Heart left ventricle (tissue), 16 donors: Measurements from ENCODE around the gene CCNB1. TPM values are rescaled to one million over a fixed set of nuclear protein-coding genes. Genes with fewer than 3 reads are reported as not detected.

Experiments used
- ATAC-seq, 4 donors: fragments of 200-7000 bp; cut with Tn5 transposase; one replicate each; pipeline ENCODE4 v1.9.1; 2020 to 2022; ENCODE audit warnings: moderate library complexity in 4 of 4, mild to moderate bottlenecking in 3 of 4, moderate number of reproducible peaks in 1 of 4
- DNase-seq, 5 donors: peaks; one replicate each; pipeline ENCODE4 v3.0.0-alpha.2; 2020
- H3K27ac ChIP-seq, 12 donors: fragments of 200-600 bp; sonication (generic) in 4 of 12; one replicate each; pipeline versions ENCODE4 v1.5.0 to v1.8.0; 2016 to 2022; ENCODE audit warnings: mild to moderate bottlenecking in 2 of 12
- H3K27me3 ChIP-seq, 9 donors: fragments of 200-600 bp; sonication (generic) in 2 of 9; one replicate each; pipeline versions ENCODE4 v1.5.1 to v1.8.0; 2016 to 2022; ENCODE audit warnings: mild to moderate bottlenecking in 3 of 9
- H3K36me3 ChIP-seq, 9 donors: fragments of 200-600 bp; sonication (generic) in 2 of 9; one replicate each; pipeline versions ENCODE4 v1.5.0 to v1.8.0; 2018 to 2022; ENCODE audit warnings: mild to moderate bottlenecking in 2 of 9
- H3K4me1 ChIP-seq, 12 donors: fragments of 200-600 bp; sonication (generic) in 4 of 12; one replicate each; pipeline versions ENCODE4 v1.5.0 to v1.8.0; 2016 to 2022; ENCODE audit warnings: mild to moderate bottlenecking in 3 of 12
- H3K4me3 ChIP-seq, 12 donors: fragments of 200-600 bp; sonication (generic) in 4 of 12; one replicate each; pipeline versions ENCODE4 v1.5.0 to v1.8.0; 2017 to 2022; ENCODE audit warnings: mild to moderate bottlenecking in 9 of 12, moderate library complexity in 4 of 12
- H3K9me3 ChIP-seq, 12 donors: fragments of 200-600 bp; sonication (generic) in 4 of 12; one replicate each; pipeline versions ENCODE4 v1.5.0 to v1.8.0; 2016 to 2022; ENCODE audit warnings: mild to moderate bottlenecking in 1 of 12
- CTCF ChIP-seq, 12 donors: fragments of 200-600 bp; sonication (generic) in 4 of 12; IDR thresholded peaks; one replicate each; pipeline versions ENCODE4 v1.5.0 to v1.8.0; 2018 to 2022; ENCODE audit warnings: antibody characterized with exemption in 12 of 12, mild to moderate bottlenecking in 5 of 12
- POLR2A ChIP-seq, 2 donors: fragments of 450-650 bp; IDR thresholded peaks; one replicate each; pipeline ENCODE4 v1.6.1; 2017; ENCODE audit warnings: antibody characterized with exemption in 2 of 2, mild to moderate bottlenecking in 2 of 2, moderate library complexity in 2 of 2
- WGBS, 4 donors: extraction: QIAGEN DNeasy Blood & Tissue Kit in 2 of 4; methylation state at CpG; one replicate each; pipeline versions ENCODE4 v1.1.5 to v1.1.7; 2013 to 2018; 5-methylcytosine and 5-hydroxymethylcytosine counted together
- intact Hi-C, 10 donors: fragments of 100-400 bp; cut with DNase I; formaldehyde crosslinking; loops; one replicate each; pipeline versions ENCODE4 v1.11.1 to v1.14.2; 2022
- polyA plus RNA-seq, 2 donors: library from polyadenylated mRNA; stranded (reverse); fragments of 200-250 nt; gene quantifications; one replicate each; pipeline ENCODE4 v1.2.3, GENCODE V29; 2013
- total RNA-seq, 9 donors: library from RNA; depleted of rRNA in 2 of 9; stranded (reverse); fragments of >200 nt in 2 of 9; fragmentation: NEBNext Ultra II Directional in 3 of 9; extraction: Animal tissue kit (Norgen Biotek cat#: 25700) in 3 of 9; gene quantifications; one replicate each; pipeline versions ENCODE4 v1.1.0 to v1.2.4, GENCODE V29; 2016 to 2023
- donor health status: ischemic (EF 13 %, LVEDD 7.1; RV severe dilation, severe dysfunction).
- donor health status: healthy with polysubstance abuse.
- donor health status: DM: no; HTN: yes; CAD: no.
- donor health status: DM: no; HTN: no; CAD: no.
- donor health status: ischemic (EF 25% LVEDD 6.9; RV normal size, moderate dysfunction).
- donor health status: ischemic (EF 25% LVEDD 5.7; RV mildly dilated, moderate dysfunction).
- donor health status: healthy.
- donor health status: DM: yes; HTN: yes; CAD: no.
- donor health status: ischemic (EF 35%, LVEDD 5.7; RV mildly dilated, moderate dysfunction).
- donor health status: nonischemic (EF 11% LVEDD 7.7; RV severe dilation, severe dysfunction).
- donor health status: DM: yes; HTN: yes; CAD: no.
- donor health status: PGD.
- donor health status: ischemic (EF 29% LVEDD 5.4; RV normal size, mild dysfunction).
- donor health status: nonischemic (EF 23%, LVEDD 6.1; RV moderate dilation, normal function).

Gene CCNB1
- total and polyA plus RNA-seq, 11 donors, result 1.3 to 22.9 (median 3.6) TPM

- H3K36me3 ChIP-seq, result no peaks in the 10 kb centered on the region
- H3K4me3 ChIP-seq, result no peak overlapping the region
- TF ChIP-seq POLR2A (IDR thresholded peaks at IDR 0.05), result no peak
- no peak for TF ChIP-seq CTCF (IDR thresholded peaks at IDR 0.05)
- 95 to 99% (median 98%) methylated on average over 11 of the region's 11 CpGs for WGBS, 4 donors
- intact Hi-C loops, result no loop called here
- DNase-seq (no peak), ATAC-seq (no peak)
- no peaks in the 10 kb centered on the region for H3K9me3 ChIP-seq
- no peak overlapping the region for H3K27ac ChIP-seq
- H3K4me1 ChIP-seq, result no peaks in the 10 kb centered on the region
- H3K27me3 ChIP-seq, result no peaks in the 10 kb centered on the region
Measured at GRCh38 chr5:69156456-69156855, 10.5 kb upstream of the CCNB1 start.

GRCh38 chr5:69158039-69158438 is 8.9 kb upstream of the CCNB1 start:
- Histone ChIP-seq H3K27me3 (no peaks in the 10 kb centered on the region), H3K9me3 (no peaks in the 10 kb centered on the region), H3K36me3 (no peaks in the 10 kb centered on the region), H3K4me1 (no peaks in the 10 kb centered on the region), H3K27ac (no peak overlapping the region), H3K4me3 (no peak overlapping the region)
- TF ChIP-seq POLR2A (IDR thresholded peaks at IDR 0.05) (no peak), CTCF (IDR thresholded peaks at IDR 0.05) (no peak)
- 90 to 98% (median 93%) methylated on average over 3 of the region's 3 CpGs for WGBS, 4 donors
- intact Hi-C loops, result no loop called here
- no peak for DNase-seq
- ATAC-seq, result no peak

GRCh38 chr5:69160651-69161050 is 6.3 kb upstream of the CCNB1 start:
- no peak for ATAC-seq
- H3K27me3 ChIP-seq, result no peaks in the 10 kb centered on the region
- H3K27ac ChIP-seq, result no peak overlapping the region
- 89 to 93% (median 92%) methylated on average over 16 of the region's 16 CpGs for WGBS, 4 donors
- H3K4me1 ChIP-seq, result no peaks in the 10 kb centered on the region
- no peak overlapping the region for H3K4me3 ChIP-seq
- intact Hi-C loops, result loop anchor here in 4 of 10 donors (10.0 kb wide), 4 partner anchors 54 to 174 kb away; partner anchors contain the start of gene CCDC125 (in 1 of the 4)
- H3K36me3 ChIP-seq, result no peaks in the 10 kb centered on the region
- no peaks in the 10 kb centered on the region for H3K9me3 ChIP-seq
- no peak for TF ChIP-seq CTCF (IDR thresholded peaks at IDR 0.05)
- TF ChIP-seq POLR2A (IDR thresholded peaks at IDR 0.05), result no peak
- no peak for DNase-seq

- intact Hi-C loops, result loop anchor here in 6 of 10 donors (2.0 to 10.0 kb wide), 10 partner anchors 21 to 167 kb away; partner anchors contain the start of genes CCDC125 (in 2 of the 6), CDK7 (in 1 of the 6), CENPH (in 1 of the 6) and SLC30A5 (in 1 of the 6)
- ATAC-seq (no peak), DNase-seq (no peak)
- no peak for TF ChIP-seq POLR2A (IDR thresholded peaks at IDR 0.05)
- no peak for TF ChIP-seq CTCF (IDR thresholded peaks at IDR 0.05)
- peaks cover 0 to 17% (median 0%) of the 10 kb centered on the region in 9 donors for H3K36me3 ChIP-seq
- H3K9me3 ChIP-seq, result no peaks in the 10 kb centered on the region
- 1 to 2% (median 2%) methylated on average over 10 to 11 of the region's 11 CpGs for WGBS, 4 donors
- H3K27me3 ChIP-seq, result no peaks in the 10 kb centered on the region
- peak overlapping the region in 3 of 12 donors; percentile 27 to 71 (median 63) for H3K27ac ChIP-seq
- H3K4me1 ChIP-seq, result peaks cover 0 to 19% (median 11%) of the 10 kb centered on the region in 12 donors
- H3K4me3 ChIP-seq, result peak overlapping the region; percentile 58 to 87 (median 72)
Measured at GRCh38 chr5:69167493-69167855, 524 bp downstream of the CCNB1 start.
